ENCODE results near the gene IQCE. TPM values are rescaled to one million over a fixed set of nuclear protein-coding genes. Genes with fewer than 3 reads are reported as not detected.
A peak's percentile ranks its signal among the peaks of the same experiment; 100 is the strongest.

IQCE gene
- total and polyA plus RNA-seq, 2 donors from 2014 or later: 6.1 to 27.8 TPM

- no peak for TF ChIP-seq CTCF (IDR thresholded peaks at IDR 0.05; ENCODE audit: borderline replicate concordance, extremely low read depth, insufficient read depth)
- intact Hi-C loops (cut with DNase I): no loop called here
- H3K9me3 ChIP-seq (ENCODE audit: control insufficient read depth in 2 of 3, insufficient read depth in 1 of 3, low read length in 3 of 3): no peaks in the 10 kb centered on the region
- no peaks in the 10 kb centered on the region for H3K4me1 ChIP-seq (ENCODE audit: control insufficient read depth in 2 of 3, insufficient read depth in 2 of 3, low read depth in 1 of 3, low read length in 3 of 3)
- peaks cover 5 to 11% (median 8%) of the 10 kb centered on the region in 3 donors for H3K36me3 ChIP-seq (ENCODE audit: control insufficient read depth in 2 of 3, insufficient read depth in 3 of 3, low read length in 3 of 3)
- no peak overlapping the region for H3K9ac ChIP-seq (ENCODE audit: low read length in 3 of 3)
- no peak overlapping the region for H3K4me3 ChIP-seq (ENCODE audit: low read length in 3 of 3)
- peak in 1 of 5 donors; percentile 35 for DNase-seq
- no peak overlapping the region for H3K27ac ChIP-seq (ENCODE audit: low read depth in 2 of 2, low read length in 2 of 2)
- FAIRE-seq: no peak
- no peaks in the 10 kb centered on the region for H3K27me3 ChIP-seq (ENCODE audit: control insufficient read depth, insufficient read depth, low read length)
Observed at GRCh38 chr7:2582006-2582735, 23.4 kb downstream of the IQCE start.

GRCh38 chr7:2583798-2584580 is 25.2 kb downstream of the IQCE start:
- TF ChIP-seq CTCF (IDR thresholded peaks at IDR 0.05; ENCODE audit: borderline replicate concordance, extremely low read depth, insufficient read depth): no peak
- DNase-seq (peak in 1 of 5 donors; percentile 26), FAIRE-seq (no peak)
- no peak overlapping the region for H3K9ac ChIP-seq (ENCODE audit: low read length in 3 of 3)
- no peak overlapping the region for H3K27ac ChIP-seq (ENCODE audit: low read depth in 2 of 2, low read length in 2 of 2)
- no peaks in the 10 kb centered on the region for H3K4me1 ChIP-seq (ENCODE audit: control insufficient read depth in 2 of 3, insufficient read depth in 2 of 3, low read depth in 1 of 3, low read length in 3 of 3)
- no peak overlapping the region for H3K4me3 ChIP-seq (ENCODE audit: low read length in 3 of 3)
- intact Hi-C loops (cut with DNase I): no loop called here
- H3K9me3 ChIP-seq (ENCODE audit: control insufficient read depth in 2 of 3, insufficient read depth in 1 of 3, low read length in 3 of 3): no peaks in the 10 kb centered on the region
- H3K36me3 ChIP-seq (ENCODE audit: control insufficient read depth in 2 of 3, insufficient read depth in 3 of 3, low read length in 3 of 3): peaks cover 5 to 8% (median 6%) of the 10 kb centered on the region in 3 donors
- no peaks in the 10 kb centered on the region for H3K27me3 ChIP-seq (ENCODE audit: control insufficient read depth, insufficient read depth, low read length)

GRCh38 chr7:2585446-2585845 is 26.7 kb downstream of the IQCE start:
- H3K27ac ChIP-seq (ENCODE audit: low read depth in 2 of 2, low read length in 2 of 2): no peak overlapping the region
- no peak overlapping the region for H3K4me3 ChIP-seq (ENCODE audit: low read length in 3 of 3)
- peaks cover 5 to 8% (median 6%) of the 10 kb centered on the region in 3 donors for H3K36me3 ChIP-seq (ENCODE audit: control insufficient read depth in 2 of 3, insufficient read depth in 3 of 3, low read length in 3 of 3)
- H3K9me3 ChIP-seq (ENCODE audit: control insufficient read depth in 2 of 3, insufficient read depth in 1 of 3, low read length in 3 of 3): no peaks in the 10 kb centered on the region
- H3K9ac ChIP-seq (ENCODE audit: low read length in 3 of 3): no peak overlapping the region
- TF ChIP-seq CTCF (IDR thresholded peaks at IDR 0.05; ENCODE audit: borderline replicate concordance, extremely low read depth, insufficient read depth): no peak
- intact Hi-C loops (cut with DNase I): no loop called here
- H3K4me1 ChIP-seq (ENCODE audit: control insufficient read depth in 2 of 3, insufficient read depth in 2 of 3, low read depth in 1 of 3, low read length in 3 of 3): no peaks in the 10 kb centered on the region
- DNase-seq (peak in 1 of 5 donors; percentile 51), FAIRE-seq (no peak)
- H3K27me3 ChIP-seq (ENCODE audit: control insufficient read depth, insufficient read depth, low read length): no peaks in the 10 kb centered on the region

Data from kidney (tissue), 14 donors.